GM12878 (cell line): ENCODE measurements around the gene AGAP2. TPM values are rescaled to one million over a fixed set of nuclear protein-coding genes. Genes with fewer than 3 reads are reported as not detected.
A peak's percentile ranks its signal among the peaks of the same experiment; 100 is the strongest.

Source experiments
- EED ChIP-seq: sonication (generic); IDR thresholded peaks from 2 replicates; pipeline ENCODE4 v1.6.1; 2016; ENCODE audit warnings: antibody characterized with exemption, low read depth
- EP300 ChIP-seq, 2 experiments: fragments of 150-350 bp in 1 of 2; IDR thresholded peaks; 2 replicates each; pipeline ENCODE4 v1.6.1; 2011 to 2012; ENCODE audit warnings: low read depth in 2 of 2, low read length in 2 of 2, borderline replicate concordance in 1 of 2, improper control_type of control experiment in 1 of 2, inconsistent platforms in 1 of 2; ENCODE audit not compliant: control insufficient read depth in 1 of 2
- HDAC6 ChIP-seq: fragments of 200-600 bp; sonication (generic); IDR thresholded peaks from one replicate; pipeline ENCODE4 v1.8.0; 2017; ENCODE audit warnings: antibody characterized with exemption; ENCODE audit not compliant: unreplicated experiment
- IKZF1 ChIP-seq: fragments of 450-650 bp; conservative IDR thresholded peaks from 2 replicates; pipeline ENCODE4 v1.6.1; 2017; ENCODE audit warnings: antibody characterized with exemption, mild to moderate bottlenecking
- IRF3 ChIP-seq: fragments of 450-650 bp; IDR thresholded peaks from 2 replicates; pipeline ENCODE4 v1.6.1; 2014; ENCODE audit warnings: mild to moderate bottlenecking
- JUND ChIP-seq: IDR thresholded peaks from 2 replicates; pipeline ENCODE4 v1.6.1; 2012; ENCODE audit warnings: low read depth, mild to moderate bottlenecking, low read length, improper control_type of control experiment, moderate library complexity
- PRDM15 ChIP-seq: fragments of 450-650 bp; formaldehyde crosslinking; IDR thresholded peaks from 2 replicates; pipeline ENCODE4 v1.4.0; 2020; ENCODE audit warnings: mild to moderate bottlenecking, moderate library complexity
- SMARCA5 ChIP-seq: fragments of 450-650 bp; IDR thresholded peaks from 2 replicates; pipeline ENCODE4 v1.6.1; 2017; ENCODE audit warnings: mild to moderate bottlenecking
- polyA plus RNA-seq, 11 experiments: library from polyadenylated mRNA; depleted of rRNA in 4 of 11; unstranded in 6 of 11; stranded (reverse) in 5 of 11; fragments of >200 nt; fragmentation: Nextera tagmentation in 4 of 11; fragmentation: Illumina TruSeq in 1 of 11; extraction: Ambion mirVana in 4 of 11; extraction: Trizol in 1 of 11; gene quantifications; 1 replicate in 1 of 11; 2 replicates in 10 of 11; pipeline versions ENCODE4 v1.2.1 to v1.2.3, GENCODE V29; 2011 to 2016; ENCODE audit warnings: inconsistent platforms in 2 of 11, missing spikeins in 2 of 11, low read depth in 1 of 11
- total RNA-seq, 4 experiments: library from RNA; depleted of rRNA in 3 of 4; stranded (reverse); fragments of >200 nt in 3 of 4; fragmentation: Illumina TruSeq in 1 of 4; extraction: Trizol in 1 of 4; gene quantifications; 2 replicates each; pipeline versions ENCODE4 v1.2.1 to v1.2.3, GENCODE V29; 2013 to 2021
- TF ChIP-seq, protein P1 (sequence below): fragments of 450-650 bp; formaldehyde crosslinking; IDR thresholded peaks from 2 replicates; pipeline ENCODE4 v1.4.0; 2022; ENCODE audit warnings: mild to moderate bottlenecking, moderate library complexity
- TF ChIP-seq, protein P2 (sequence below): IDR thresholded peaks from 2 replicates; pipeline ENCODE4 v1.6.1; 2012; ENCODE audit warnings: low read depth, low read length, improper control_type of control experiment
- TF ChIP-seq, protein P3 (sequence below): fragments of 450-650 bp; IDR thresholded peaks from 2 replicates; pipeline ENCODE4 v1.6.1; 2017; ENCODE audit warnings: antibody characterized with exemption, mild to moderate bottlenecking, moderate library complexity

The AGAP2 gene
- total and polyA plus RNA-seq, 10 of the 15 experiments (the other 5 are each of a cell fraction or from before 2014, with no cell fraction given): 0.29 to 19.8 (median 11.0) TPM

DNA sequence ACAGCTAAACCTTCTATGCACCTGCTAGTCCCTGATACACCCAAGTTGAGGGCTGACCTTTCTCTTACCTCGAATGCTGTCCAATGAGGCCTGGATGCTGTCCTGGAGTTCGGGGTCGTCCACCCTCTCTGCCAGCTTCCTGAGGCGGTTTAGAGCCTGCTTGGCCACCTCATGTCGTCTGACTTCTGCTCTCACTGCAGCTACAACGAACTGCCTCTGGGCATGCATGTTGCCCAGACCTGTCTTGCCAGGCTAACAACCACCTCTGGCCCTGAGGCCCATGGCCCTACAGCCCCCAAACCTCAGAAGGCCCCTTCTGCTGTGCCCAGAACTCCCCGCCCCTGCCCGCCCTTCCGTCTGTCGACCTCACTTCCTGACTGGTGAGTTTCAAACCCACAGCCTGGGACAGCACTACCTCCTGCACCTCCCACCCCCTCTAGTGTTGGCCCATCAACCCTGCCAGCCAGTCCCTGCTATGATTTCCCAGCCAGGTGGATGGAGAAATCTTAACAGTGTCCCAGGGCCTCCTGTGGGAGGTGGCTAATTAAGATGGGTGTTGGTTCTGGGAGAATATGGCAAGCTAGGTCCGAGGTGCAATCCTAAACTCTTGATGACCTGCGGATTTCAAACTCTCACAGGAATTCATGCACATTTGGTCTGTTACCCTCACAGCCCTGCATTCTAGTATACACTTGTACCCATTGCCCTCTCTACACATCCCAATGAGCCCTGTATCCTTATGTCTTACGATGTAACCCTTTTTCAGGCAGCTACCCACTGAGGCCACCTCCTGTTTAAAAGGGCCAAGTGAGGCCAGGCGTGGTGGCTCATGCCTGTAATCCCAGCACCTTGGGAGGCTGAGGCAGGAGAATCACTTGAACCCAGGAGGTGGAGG lies 3.5 kb upstream of the AGAP2 start (continued):
- TF ChIP-seq, protein P1, sequence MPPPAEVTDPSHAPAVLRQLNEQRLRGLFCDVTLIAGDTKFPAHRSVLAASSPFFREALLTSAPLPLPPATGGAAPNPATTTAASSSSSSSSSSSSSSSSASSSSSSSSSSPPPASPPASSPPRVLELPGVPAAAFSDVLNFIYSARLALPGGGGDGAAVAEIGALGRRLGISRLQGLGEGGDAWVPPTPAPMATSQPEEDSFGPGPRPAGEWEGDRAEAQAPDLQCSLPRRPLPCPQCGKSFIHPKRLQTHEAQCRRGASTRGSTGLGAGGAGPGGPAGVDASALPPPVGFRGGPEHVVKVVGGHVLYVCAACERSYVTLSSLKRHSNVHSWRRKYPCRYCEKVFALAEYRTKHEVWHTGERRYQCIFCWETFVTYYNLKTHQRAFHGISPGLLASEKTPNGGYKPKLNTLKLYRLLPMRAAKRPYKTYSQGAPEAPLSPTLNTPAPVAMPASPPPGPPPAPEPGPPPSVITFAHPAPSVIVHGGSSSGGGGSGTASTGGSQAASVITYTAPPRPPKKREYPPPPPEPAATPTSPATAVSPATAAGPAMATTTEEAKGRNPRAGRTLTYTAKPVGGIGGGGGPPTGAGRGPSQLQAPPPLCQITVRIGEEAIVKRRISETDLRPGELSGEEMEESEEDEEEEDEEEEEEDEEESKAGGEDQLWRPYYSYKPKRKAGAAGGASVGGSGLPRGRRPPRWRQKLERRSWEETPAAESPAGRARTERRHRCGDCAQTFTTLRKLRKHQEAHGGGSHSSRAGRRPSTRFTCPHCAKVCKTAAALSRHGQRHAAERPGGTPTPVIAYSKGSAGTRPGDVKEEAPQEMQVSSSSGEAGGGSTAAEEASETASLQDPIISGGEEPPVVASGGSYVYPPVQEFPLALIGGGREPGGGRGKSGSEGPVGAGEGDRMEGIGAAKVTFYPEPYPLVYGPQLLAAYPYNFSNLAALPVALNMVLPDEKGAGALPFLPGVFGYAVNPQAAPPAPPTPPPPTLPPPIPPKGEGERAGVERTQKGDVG: no peak
- TF ChIP-seq SMARCA5 (no peak; the same call in 1 of the 2 replicates), IRF3 (no peak), HDAC6 (no peak), PRDM15 (no peak), IKZF1 (0 out of 2 replicates have a peak, but pooled peaks have one; percentile 14), EP300 (IDR thresholded peaks at IDR 0.05; ENCODE audit: borderline replicate concordance in 1 of 2, control insufficient read depth in 1 of 2, low read depth in 2 of 2, low read length in 2 of 2) (no peak), JUND (no peak), EED (no peak)
- TF ChIP-seq, protein P2, sequence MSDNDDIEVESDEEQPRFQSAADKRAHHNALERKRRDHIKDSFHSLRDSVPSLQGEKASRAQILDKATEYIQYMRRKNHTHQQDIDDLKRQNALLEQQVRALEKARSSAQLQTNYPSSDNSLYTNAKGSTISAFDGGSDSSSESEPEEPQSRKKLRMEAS: no peak
- TF ChIP-seq, protein P3, sequence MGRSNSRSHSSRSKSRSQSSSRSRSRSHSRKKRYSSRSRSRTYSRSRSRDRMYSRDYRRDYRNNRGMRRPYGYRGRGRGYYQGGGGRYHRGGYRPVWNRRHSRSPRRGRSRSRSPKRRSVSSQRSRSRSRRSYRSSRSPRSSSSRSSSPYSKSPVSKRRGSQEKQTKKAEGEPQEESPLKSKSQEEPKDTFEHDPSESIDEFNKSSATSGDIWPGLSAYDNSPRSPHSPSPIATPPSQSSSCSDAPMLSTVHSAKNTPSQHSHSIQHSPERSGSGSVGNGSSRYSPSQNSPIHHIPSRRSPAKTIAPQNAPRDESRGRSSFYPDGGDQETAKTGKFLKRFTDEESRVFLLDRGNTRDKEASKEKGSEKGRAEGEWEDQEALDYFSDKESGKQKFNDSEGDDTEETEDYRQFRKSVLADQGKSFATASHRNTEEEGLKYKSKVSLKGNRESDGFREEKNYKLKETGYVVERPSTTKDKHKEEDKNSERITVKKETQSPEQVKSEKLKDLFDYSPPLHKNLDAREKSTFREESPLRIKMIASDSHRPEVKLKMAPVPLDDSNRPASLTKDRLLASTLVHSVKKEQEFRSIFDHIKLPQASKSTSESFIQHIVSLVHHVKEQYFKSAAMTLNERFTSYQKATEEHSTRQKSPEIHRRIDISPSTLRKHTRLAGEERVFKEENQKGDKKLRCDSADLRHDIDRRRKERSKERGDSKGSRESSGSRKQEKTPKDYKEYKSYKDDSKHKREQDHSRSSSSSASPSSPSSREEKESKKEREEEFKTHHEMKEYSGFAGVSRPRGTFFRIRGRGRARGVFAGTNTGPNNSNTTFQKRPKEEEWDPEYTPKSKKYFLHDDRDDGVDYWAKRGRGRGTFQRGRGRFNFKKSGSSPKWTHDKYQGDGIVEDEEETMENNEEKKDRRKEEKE: no peak
